GM12878 (cell line): ENCODE data around the gene ILKAP. TPM values are rescaled to one million over a fixed set of nuclear protein-coding genes. Genes with fewer than 3 reads are reported as not detected.

Experiments
- ATAC-seq: fragments of 200-7000 bp; cut with Tn5 transposase; 3 replicates; pipeline ENCODE4 v1.9.1; 2020; ENCODE audit warnings: mild to moderate bottlenecking, moderate library complexity
- BruUV-seq: library from RNA; stranded (reverse); fragments of 400-500 nt; replicated peaks from 2 replicates; lab custom pipeline; 2021; lab: Mats Ljungman, UMichigan
- CTCF ChIA-PET: fragments of 300-600 bp; sonication (Branson Sonifier 250); formaldehyde crosslinking; extraction: SDS; loops from one replicate; lab custom pipeline; 2021; ENCODE audit warnings: inconsistent platforms; lab: Yijun Ruan, JAX
- POLR2A ChIA-PET: fragments of 350-600 bp; formaldehyde crosslinking; extraction: SDS; loops from one replicate; lab custom pipeline; 2021; ENCODE audit warnings: inconsistent platforms; lab: Charles Lee
- RAD21 ChIA-PET: fragments of 300-600 bp; sonication (Branson Sonifier 250); formaldehyde crosslinking; loops from one replicate; lab custom pipeline; 2023; ENCODE audit warnings: antibody characterized with exemption; ENCODE audit not compliant: unreplicated experiment; lab: Charles Lee
- SMC1A ChIA-PET: fragments of 300-600 bp; sonication (Branson Sonifier 250); formaldehyde crosslinking; loops from one replicate; lab custom pipeline; 2023; ENCODE audit not compliant: unreplicated experiment, uncharacterized antibody; lab: Charles Lee
- DNase-seq: peaks from one replicate; pipeline ENCODE4 v3.0.0-alpha.2; 2011; ENCODE audit warnings: low read depth, low spot score
- FAIRE-seq: peaks from 3 replicates; lab custom pipeline; 2011; peaks lifted over from hg19 to GRCh38; lab: Jason Lieb, UNC
- H2AFZ ChIP-seq: 2 replicates; pipeline ENCODE4 v1.6.0; 2011; ENCODE audit warnings: low read depth, low read length, control low read depth; ENCODE audit not compliant: control insufficient read depth
- H3K27ac ChIP-seq: 2 replicates; pipeline ENCODE4 v1.5.1; 2011; ENCODE audit warnings: control low read depth; ENCODE audit not compliant: control insufficient read depth, insufficient read depth
- H3K27me3 ChIP-seq, 2 experiments: replicated peaks in 1 of 2; 2 replicates each; pipeline versions ENCODE4 v1.6.0 to v1.6.1; 2011; ENCODE audit warnings: low read length in 1 of 2; ENCODE audit not compliant: control insufficient read depth in 2 of 2, insufficient read depth in 2 of 2
- H3K36me3 ChIP-seq, 2 experiments: 2 replicates each; pipeline ENCODE4 v1.5.1; 2011; ENCODE audit warnings: low read length in 1 of 2; ENCODE audit not compliant: control insufficient read depth in 2 of 2, insufficient read depth in 2 of 2
- H3K4me1 ChIP-seq: 2 replicates; pipeline ENCODE4 v1.6.1; 2011; ENCODE audit warnings: mild to moderate bottlenecking, low read length, moderate library complexity, mixed read lengths; ENCODE audit not compliant: control insufficient read depth, insufficient read depth
- H3K4me2 ChIP-seq: 2 replicates; pipeline ENCODE4 v1.6.0; 2011; ENCODE audit warnings: control low read depth; ENCODE audit not compliant: control insufficient read depth, insufficient read depth
- H3K4me3 ChIP-seq: fragments of 200-600 bp; sonication (generic); 2 replicates; pipeline ENCODE4 v1.5.1; 2016
- H3K79me2 ChIP-seq: 2 replicates; pipeline ENCODE4 v1.6.0; 2011; ENCODE audit warnings: low read length; ENCODE audit not compliant: control insufficient read depth, insufficient read depth
- H3K9ac ChIP-seq: 2 replicates; pipeline ENCODE4 v1.8.0; 2011; ENCODE audit warnings: low read length, control low read depth, mixed read lengths; ENCODE audit not compliant: control insufficient read depth, insufficient read depth
- H3K9me3 ChIP-seq: replicated peaks from 3 replicates; pipeline ENCODE4 v1.5.1; 2011; ENCODE audit warnings: mild to moderate bottlenecking, low read length; ENCODE audit not compliant: control insufficient read depth, insufficient read depth
- H4K20me1 ChIP-seq: 2 replicates; pipeline ENCODE4 v1.6.0; 2011; ENCODE audit not compliant: control insufficient read depth, insufficient read depth
- CEBPB ChIP-seq, 2 experiments: fragments of 150-350 bp in 1 of 2; IDR thresholded peaks; 2 replicates each; pipeline ENCODE4 v1.6.1; 2012 to 2014; ENCODE audit warnings: low read depth in 2 of 2, low read length in 2 of 2, borderline replicate concordance in 1 of 2, inconsistent platforms in 1 of 2
- FOXM1 ChIP-seq: IDR thresholded peaks from 2 replicates; pipeline ENCODE4 v1.6.1; 2012; ENCODE audit warnings: low read depth, mild to moderate bottlenecking, inconsistent platforms, low read length, moderate library complexity
- MYC ChIP-seq: IDR thresholded peaks from 2 replicates; pipeline ENCODE4 v1.6.1; 2011; ENCODE audit warnings: mild to moderate bottlenecking, low read length, moderate library complexity, inconsistent platforms; ENCODE audit not compliant: insufficient read depth, insufficient replicate concordance, insufficient read length, severe bottlenecking
- NRF1 ChIP-seq: conservative IDR thresholded peaks from 2 replicates; pipeline ENCODE4 v1.6.1; 2011; ENCODE audit warnings: mild to moderate bottlenecking, low read depth, low read length, improper control_type of control experiment
- SPI1 ChIP-seq: IDR thresholded peaks from 2 replicates; pipeline ENCODE4 v1.6.1; 2011; ENCODE audit warnings: low read depth, mild to moderate bottlenecking, low read length, moderate library complexity, borderline replicate concordance; ENCODE audit not compliant: insufficient read depth
- TCF7 ChIP-seq: IDR thresholded peaks from 2 replicates; pipeline ENCODE4 v1.6.1; 2014; ENCODE audit warnings: antibody characterized with exemption, borderline replicate concordance
- ZNF384 ChIP-seq: IDR thresholded peaks from 2 replicates; pipeline ENCODE4 v1.6.1; 2012; ENCODE audit warnings: low read depth, mild to moderate bottlenecking, low read length, improper control_type of control experiment, borderline replicate concordance
- WGBS: methylation state at CpG from one replicate; pipeline ENCODE4 v1.1.6; 2016; ENCODE audit warnings: low lambda C conversion rate; ENCODE audit not compliant: insufficient replicate concordance, insufficient coverage; ENCODE audit errors: missing lambda C conversion rate; 5-methylcytosine and 5-hydroxymethylcytosine counted together
- in situ Hi-C: fragments of 300-500 bp; cut with MboI; formaldehyde crosslinking; loops from 9 replicates; pipeline ENCODE4 v1.14.3; 2018; ENCODE audit warnings: mixed read lengths
- intact Hi-C: fragments of 100-400 bp; cut with micrococcal nuclease; formaldehyde crosslinking; loops from one replicate; pipeline ENCODE4 v1.14.2; 2022; ENCODE audit not compliant: unreplicated experiment
- polyA plus RNA-seq, 11 experiments: library from polyadenylated mRNA; depleted of rRNA in 4 of 11; unstranded in 6 of 11; stranded (reverse) in 5 of 11; fragments of >200 nt; fragmentation: Nextera tagmentation in 4 of 11; fragmentation: Illumina TruSeq in 1 of 11; extraction: Ambion mirVana in 4 of 11; extraction: Trizol in 1 of 11; gene quantifications; 1 replicate in 1 of 11; 2 replicates in 10 of 11; pipeline versions ENCODE4 v1.2.1 to v1.2.3, GENCODE V29; 2011 to 2016; ENCODE audit warnings: inconsistent platforms in 2 of 11, missing spikeins in 2 of 11, low read depth in 1 of 11
- total RNA-seq, 4 experiments: library from RNA; depleted of rRNA in 3 of 4; stranded (reverse); fragments of >200 nt in 3 of 4; fragmentation: Illumina TruSeq in 1 of 4; extraction: Trizol in 1 of 4; gene quantifications; 2 replicates each; pipeline versions ENCODE4 v1.2.1 to v1.2.3, GENCODE V29; 2013 to 2021
- TF ChIP-seq, protein P1 (sequence below): IDR thresholded peaks from 2 replicates; pipeline ENCODE4 v1.6.1; 2012; ENCODE audit warnings: mild to moderate bottlenecking, low read depth, low read length
- TF ChIP-seq, protein P2 (sequence below): IDR thresholded peaks from 2 replicates; pipeline ENCODE4 v1.6.1; 2012; ENCODE audit warnings: low read length, inconsistent platforms

Gene ILKAP
- total and polyA plus RNA-seq, 10 of the 15 experiments (the other 5 are each of a cell fraction or from before 2014, with no cell fraction given): 4.2 to 65.3 (median 37.3) TPM

DNA sequence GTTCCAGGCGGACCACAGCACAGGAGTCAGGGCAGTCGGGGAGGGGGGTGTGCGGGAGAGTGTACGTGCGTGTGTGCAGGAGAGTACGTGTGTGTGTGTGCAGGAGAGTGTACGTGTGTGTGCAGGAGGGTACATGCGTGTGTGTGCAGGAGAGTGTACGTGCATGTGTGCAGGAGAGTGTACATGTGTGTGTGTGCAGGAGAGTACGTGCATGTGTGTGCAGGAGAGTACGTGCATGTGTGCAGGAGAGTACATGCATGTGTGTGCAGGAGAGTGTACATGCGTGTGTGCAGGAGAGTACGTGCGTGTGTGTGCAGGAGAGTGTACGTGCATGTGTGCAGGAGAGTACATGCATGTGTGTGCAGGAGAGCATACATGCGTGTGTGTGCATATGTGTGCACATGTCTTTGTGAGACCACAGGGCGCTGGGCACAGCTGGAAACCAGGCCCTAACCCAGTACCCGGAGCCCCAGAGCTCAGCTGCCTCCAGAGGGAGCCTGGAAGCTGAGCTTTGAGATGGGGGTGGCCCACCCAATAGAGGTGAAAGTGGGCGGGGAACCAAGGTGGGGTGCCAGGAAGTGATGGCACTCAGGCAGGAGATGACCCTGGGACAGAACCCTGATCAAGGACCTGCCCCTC, 78.9 kb downstream of the ILKAP start:
- RAD21 ChIA-PET: no interaction called here
- peaks cover 4% of the 10 kb centered on the region; the same call in 2 of the 3 replicates for H3K9me3 ChIP-seq
- SMC1A ChIA-PET: interaction anchor here (1.0 kb wide), 1 partner anchor 16 kb away, joined by 4 read pairs; no protein-coding TSS in a partner anchor
- CTCF ChIA-PET: interaction anchor here (0.8 kb wide), 1 partner anchor 15 kb away, joined by 4 read pairs; no protein-coding TSS in a partner anchor
- 57% methylated on average over 19 of the region's 19 CpGs for WGBS
- no peak overlapping the region for H3K9ac ChIP-seq
- no peak overlapping the region for H2AFZ ChIP-seq
- BruUV-seq: no TSS peak
- intact Hi-C loops: no loop called here
- H3K79me2 ChIP-seq: no peaks in the 10 kb centered on the region
- DNase-seq (no peak), ATAC-seq (peak; percentile 8; the same call in 1 of the 3 replicates)
- POLR2A ChIA-PET: interaction anchor here (0.6 kb wide), 1 partner anchor 22 kb away, joined by 5 read pairs; no protein-coding TSS in a partner anchor
- H3K4me2 ChIP-seq: no peak overlapping the region
- TF ChIP-seq MYC (no peak), ZNF384 (no peak)
- TF ChIP-seq, all 136 proteins: peak for 0
- in situ Hi-C loops: no loop called here
- FAIRE-seq: no peak
- H3K27me3 ChIP-seq: no peaks in the 10 kb centered on the region
- H3K4me1 ChIP-seq: no peaks in the 10 kb centered on the region
- no peak overlapping the region for H3K4me3 ChIP-seq
- no peak overlapping the region for H3K27ac ChIP-seq
- no peaks in the 10 kb centered on the region for H4K20me1 ChIP-seq
- no peaks in the 10 kb centered on the region for H3K36me3 ChIP-seq

DNA sequence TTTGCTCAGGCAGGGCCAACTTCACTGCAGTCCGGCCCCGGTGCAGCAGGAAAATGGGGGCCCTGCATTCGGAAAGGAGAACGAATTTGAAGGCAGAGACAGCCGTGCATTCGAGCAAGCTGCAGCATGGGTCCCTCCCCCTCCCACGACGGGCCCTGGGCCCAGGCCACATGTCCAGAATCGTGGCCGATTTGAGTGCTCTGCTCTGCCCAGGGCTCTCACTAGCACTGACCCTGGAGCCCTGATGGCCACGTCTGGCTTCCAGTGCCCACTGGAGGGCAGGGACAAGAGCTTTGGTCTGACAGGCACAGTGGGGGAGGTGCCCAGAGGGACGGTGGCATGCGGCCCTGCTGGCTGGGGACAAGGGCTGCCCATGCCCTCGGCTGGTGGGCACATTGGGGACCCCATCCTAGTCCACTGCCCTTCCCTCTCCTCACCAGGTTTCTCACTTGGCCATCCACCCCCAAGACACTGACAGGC, 79.5 kb downstream of the ILKAP start:
- DNase-seq: no peak
- TF ChIP-seq TCF7 (no peak), NRF1 (no peak), CEBPB (IDR thresholded peaks at IDR 0.05; ENCODE audit: borderline replicate concordance in 1 of 2, low read depth in 2 of 2, low read length in 2 of 2) (no peak), SPI1 (no peak), FOXM1 (no peak)
- TF ChIP-seq, protein P1, sequence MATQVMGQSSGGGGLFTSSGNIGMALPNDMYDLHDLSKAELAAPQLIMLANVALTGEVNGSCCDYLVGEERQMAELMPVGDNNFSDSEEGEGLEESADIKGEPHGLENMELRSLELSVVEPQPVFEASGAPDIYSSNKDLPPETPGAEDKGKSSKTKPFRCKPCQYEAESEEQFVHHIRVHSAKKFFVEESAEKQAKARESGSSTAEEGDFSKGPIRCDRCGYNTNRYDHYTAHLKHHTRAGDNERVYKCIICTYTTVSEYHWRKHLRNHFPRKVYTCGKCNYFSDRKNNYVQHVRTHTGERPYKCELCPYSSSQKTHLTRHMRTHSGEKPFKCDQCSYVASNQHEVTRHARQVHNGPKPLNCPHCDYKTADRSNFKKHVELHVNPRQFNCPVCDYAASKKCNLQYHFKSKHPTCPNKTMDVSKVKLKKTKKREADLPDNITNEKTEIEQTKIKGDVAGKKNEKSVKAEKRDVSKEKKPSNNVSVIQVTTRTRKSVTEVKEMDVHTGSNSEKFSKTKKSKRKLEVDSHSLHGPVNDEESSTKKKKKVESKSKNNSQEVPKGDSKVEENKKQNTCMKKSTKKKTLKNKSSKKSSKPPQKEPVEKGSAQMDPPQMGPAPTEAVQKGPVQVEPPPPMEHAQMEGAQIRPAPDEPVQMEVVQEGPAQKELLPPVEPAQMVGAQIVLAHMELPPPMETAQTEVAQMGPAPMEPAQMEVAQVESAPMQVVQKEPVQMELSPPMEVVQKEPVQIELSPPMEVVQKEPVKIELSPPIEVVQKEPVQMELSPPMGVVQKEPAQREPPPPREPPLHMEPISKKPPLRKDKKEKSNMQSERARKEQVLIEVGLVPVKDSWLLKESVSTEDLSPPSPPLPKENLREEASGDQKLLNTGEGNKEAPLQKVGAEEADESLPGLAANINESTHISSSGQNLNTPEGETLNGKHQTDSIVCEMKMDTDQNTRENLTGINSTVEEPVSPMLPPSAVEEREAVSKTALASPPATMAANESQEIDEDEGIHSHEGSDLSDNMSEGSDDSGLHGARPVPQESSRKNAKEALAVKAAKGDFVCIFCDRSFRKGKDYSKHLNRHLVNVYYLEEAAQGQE: no peak
- TF ChIP-seq, protein P2, sequence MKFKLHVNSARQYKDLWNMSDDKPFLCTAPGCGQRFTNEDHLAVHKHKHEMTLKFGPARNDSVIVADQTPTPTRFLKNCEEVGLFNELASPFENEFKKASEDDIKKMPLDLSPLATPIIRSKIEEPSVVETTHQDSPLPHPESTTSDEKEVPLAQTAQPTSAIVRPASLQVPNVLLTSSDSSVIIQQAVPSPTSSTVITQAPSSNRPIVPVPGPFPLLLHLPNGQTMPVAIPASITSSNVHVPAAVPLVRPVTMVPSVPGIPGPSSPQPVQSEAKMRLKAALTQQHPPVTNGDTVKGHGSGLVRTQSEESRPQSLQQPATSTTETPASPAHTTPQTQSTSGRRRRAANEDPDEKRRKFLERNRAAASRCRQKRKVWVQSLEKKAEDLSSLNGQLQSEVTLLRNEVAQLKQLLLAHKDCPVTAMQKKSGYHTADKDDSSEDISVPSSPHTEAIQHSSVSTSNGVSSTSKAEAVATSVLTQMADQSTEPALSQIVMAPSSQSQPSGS: no peak

More for the DNA sequence above, 79.5 kb downstream of the ILKAP start:
- WGBS: 39% methylated on average over 14 of the region's 14 CpGs
- no peak for FAIRE-seq
- Histone ChIP-seq H3K4me3 (no peak overlapping the region), H2AFZ (no peak overlapping the region), H3K27ac (no peak overlapping the region), H3K27me3 (no peaks in the 10 kb centered on the region), H3K36me3 (no peaks in the 10 kb centered on the region), H3K9ac (no peak overlapping the region), H3K4me1 (no peaks in the 10 kb centered on the region), H3K4me2 (no peak overlapping the region), H3K79me2 (no peaks in the 10 kb centered on the region), H4K20me1 (no peaks in the 10 kb centered on the region), H3K9me3 (peaks cover 4% of the 10 kb centered on the region; the same call in 2 of the 3 replicates)
- in situ Hi-C loops (no loop called here), intact Hi-C loops (no loop called here)
- RAD21 ChIA-PET: no interaction called here
- CTCF ChIA-PET: no interaction called here
- BruUV-seq: no TSS peak
- SMC1A ChIA-PET: no interaction called here
- no peak for ATAC-seq
- POLR2A ChIA-PET: no interaction called here
